GM12875 (cell line): ENCODE data around the gene BPTF.
A peak's percentile ranks its signal among the peaks of the same experiment; 100 is the strongest.
"Not testable (repeated sequence)": the region's sequence is repeated elsewhere in the genome, so short reads cannot be mapped to it uniquely, and the experiment has no call there.

Experiments
- H3K4me3 ChIP-seq: one replicate; pipeline ENCODE4 v1.5.1; 2011; ENCODE audit warnings: low read depth, low read length, control low read depth
- CTCF ChIP-seq: IDR thresholded peaks from 2 replicates; pipeline ENCODE4 v1.5.1; 2011; ENCODE audit warnings: low read depth, mild to moderate bottlenecking, control low read depth, inconsistent platforms, low read length, moderate library complexity, borderline replicate concordance; ENCODE audit not compliant: insufficient read depth

BPTF gene

GRCh38 chr17:67942810-67943209 is 117.5 kb downstream of the BPTF start:
- H3K4me3 ChIP-seq: no peak overlapping the region
- TF ChIP-seq CTCF: peak; percentile 16; the same call in 1 of the 2 replicates

GRCh38 chr17:67944035-67944434 is 118.7 kb downstream of the BPTF start:
- no peak overlapping the region for H3K4me3 ChIP-seq
- TF ChIP-seq CTCF: no peak

- TF ChIP-seq CTCF: no peak
- H3K4me3 ChIP-seq: no peak overlapping the region
Observed at GRCh38 chr17:67946513-67946912, 121.2 kb downstream of the BPTF start.

GRCh38 chr17:67947325-67947813 is 122.1 kb downstream of the BPTF start:
- no peak for TF ChIP-seq CTCF
- no peak overlapping the region for H3K4me3 ChIP-seq

GRCh38 chr17:67950945-67951344 is 125.6 kb downstream of the BPTF start:
- no peak overlapping the region for H3K4me3 ChIP-seq
- no peak for TF ChIP-seq CTCF

GRCh38 chr17:67959510-67959909 is 134.2 kb downstream of the BPTF start:
- no peak overlapping the region for H3K4me3 ChIP-seq
- TF ChIP-seq CTCF: no peak

- H3K4me3 ChIP-seq: not testable (repeated sequence)
Observed at GRCh38 chr17:67960276-67960675, 135.0 kb downstream of the BPTF start.

GRCh38 chr17:67962156-67962555 is 136.9 kb downstream of the BPTF start:
- H3K4me3 ChIP-seq: not testable (repeated sequence)

GRCh38 chr17:67963145-67963572 is 137.9 kb downstream of the BPTF start:
- H3K4me3 ChIP-seq: not testable (repeated sequence)
- peak; percentile 35; the same call in 1 of the 2 replicates for TF ChIP-seq CTCF
